A204.1 (cell line): ENCODE data around the gene MALRD1.

Source experiments
- FAIRE-seq: peaks from 2 replicates; lab custom pipeline; 2012; peaks lifted over from hg19 to GRCh38; lab: Jason Lieb, UNC

The MALRD1 gene

DNA sequence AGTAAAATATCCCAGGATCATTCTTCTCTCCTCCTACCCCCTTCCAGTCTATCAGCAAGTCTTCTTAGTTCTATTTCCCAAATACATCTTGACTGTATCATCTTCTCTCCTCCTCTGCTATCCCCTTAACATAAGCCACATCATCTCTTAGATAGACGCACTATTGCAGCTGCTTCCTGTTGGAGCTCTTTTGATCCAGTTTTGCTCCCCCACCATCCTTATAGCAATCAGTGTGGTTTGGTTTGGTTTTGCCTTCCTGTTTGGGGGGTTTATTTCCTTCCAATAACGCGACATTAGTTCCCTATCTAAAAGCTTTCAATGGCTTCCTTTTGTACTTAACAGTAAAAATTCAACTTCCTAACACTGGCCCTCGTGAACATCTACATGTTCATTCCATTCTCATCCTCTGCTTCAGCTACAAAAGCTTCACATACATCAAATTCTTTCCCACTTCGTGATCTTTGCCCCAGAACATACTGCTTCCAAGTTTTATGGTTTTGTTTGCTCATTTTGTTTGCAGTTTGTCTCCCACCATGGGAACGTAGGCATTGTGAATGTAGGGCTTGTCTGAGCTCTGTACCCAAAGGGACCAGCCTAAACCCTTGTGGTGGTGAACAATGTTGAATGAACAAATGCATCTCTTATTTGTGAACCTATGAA lies 734.0 kb downstream of the MALRD1 start:
- FAIRE-seq: no peak

DNA sequence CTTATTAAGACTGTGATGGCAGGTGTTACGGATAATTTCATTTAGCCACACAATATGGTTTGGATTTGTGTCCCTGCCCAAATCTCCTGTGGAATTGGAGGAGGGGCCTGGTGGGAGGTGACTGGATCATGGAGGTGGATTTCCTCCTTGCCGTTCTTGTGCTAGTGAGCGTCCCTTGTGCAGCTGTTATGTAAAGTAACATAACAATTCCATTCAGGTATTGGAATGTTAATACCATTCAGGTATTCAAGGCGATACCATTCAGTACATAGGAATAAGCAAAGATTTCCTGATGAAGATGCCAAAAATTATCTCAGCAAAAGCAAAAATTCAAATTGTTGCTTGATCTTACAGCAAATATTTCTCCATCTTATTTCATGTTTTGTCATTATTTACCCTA lies 735.1 kb downstream of the MALRD1 start:
- FAIRE-seq: no peak
